ENCODE results near the gene NODAL.
A peak's percentile ranks its signal among the peaks of the same experiment; 100 is the strongest.
"Not testable (repeated sequence)": the region's sequence is repeated elsewhere in the genome, so short reads cannot be mapped to it uniquely, and the experiment has no call there.

The NODAL gene

GRCh38 chr10:70441161-70441894, at the start of gene NODAL:
TSS of gene NODAL (minus strand) at chr10:70441681. CDS start at chr10:70441667, 14 bp downstream.
- Histone ChIP-seq H3K4me3 (peak within 1 kb of the TSS; percentile 41; the same call in 1 of the 2 replicates), H3K36me3 (0 out of 2 replicates have a peak, but pooled peaks cover 3% of the 10 kb centered on the region), H3K9me3 (peaks cover 23% of the 10 kb centered on the region), H3K4me1 (no peaks in the 10 kb centered on the region), H3K27me3 (peaks cover 64% of the 10 kb centered on the region), H4K20me1 (peaks cover 4% of the 10 kb centered on the region; the same call in 1 of the 2 replicates), H3K4me2 (no peak within 1 kb of the TSS), H3K27ac (no peak within 1 kb of the TSS), H3K9ac (no peak within 1 kb of the TSS)
- no peak for TF ChIP-seq Cebpa-rat (IDR thresholded peaks at IDR 0.05)

- Histone ChIP-seq H3K27ac (peak overlapping the region; percentile 72), H4K20me1 (peaks cover 45% of the 10 kb centered on the region), H3K4me1 (peaks cover 89% of the 10 kb centered on the region), H3K9me3 (no peaks in the 10 kb centered on the region), H3K27me3 (no peaks in the 10 kb centered on the region), H3K9ac (peak overlapping the region; percentile 22; the same call in 1 of the 2 replicates), H3K36me3 (peaks cover 29% of the 10 kb centered on the region), H3K4me2 (peak overlapping the region; percentile 76), H3K4me3 (no peak overlapping the region)
- TF ChIP-seq Cebpa-rat (IDR thresholded peaks at IDR 0.05) = no peak; the same call in 1 of the 2 replicates
Observed at GRCh38 chr10:70490142-70490541, 48.7 kb upstream of the NODAL start.

DNA sequence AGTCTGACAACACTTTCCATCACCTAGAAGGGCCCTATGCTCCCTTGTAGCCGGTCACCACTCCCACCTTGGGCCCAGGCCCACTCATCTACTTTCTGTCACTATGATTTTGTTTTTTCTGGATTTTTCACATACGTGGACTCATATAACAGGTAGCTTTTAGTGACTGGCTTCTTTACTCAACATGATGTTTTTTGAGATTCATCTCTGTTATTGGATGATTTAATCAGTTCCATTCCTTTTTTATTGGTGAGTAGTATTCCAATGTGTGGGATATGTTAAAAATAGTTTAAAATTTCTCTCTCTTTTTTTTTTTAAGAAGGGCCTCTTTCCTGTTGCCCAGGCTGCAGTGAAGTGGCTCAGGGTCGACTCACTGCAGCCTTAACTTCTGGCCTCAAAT, 46.3 kb upstream of the NODAL start:
- no peak overlapping the region for H3K27ac ChIP-seq
- peaks cover 81% of the 10 kb centered on the region for H3K4me1 ChIP-seq
- H4K20me1 ChIP-seq = peaks cover 57% of the 10 kb centered on the region
- no peak overlapping the region for H3K4me3 ChIP-seq
- peaks cover 44% of the 10 kb centered on the region for H3K36me3 ChIP-seq
- no peaks in the 10 kb centered on the region for H3K27me3 ChIP-seq
- no peaks in the 10 kb centered on the region for H3K9me3 ChIP-seq
- no peak for TF ChIP-seq Cebpa-rat (IDR thresholded peaks at IDR 0.05)
- H3K4me2 ChIP-seq = no peak overlapping the region
- no peak overlapping the region for H3K9ac ChIP-seq

GRCh38 chr10:70483872-70484271, 42.4 kb upstream of the NODAL start:
- not testable (repeated sequence) for H3K4me3 ChIP-seq, H3K9ac ChIP-seq, H3K27ac ChIP-seq, H3K27me3 ChIP-seq, H3K9me3 ChIP-seq
- peaks cover 52% of the 10 kb centered on the region for H3K36me3 ChIP-seq
- H3K4me1 ChIP-seq = peaks cover 79% of the 10 kb centered on the region
- peak overlapping the region; percentile 81 for H3K4me2 ChIP-seq
- peaks cover 58% of the 10 kb centered on the region for H4K20me1 ChIP-seq

GRCh38 chr10:70482982-70483760, 41.7 kb upstream of the NODAL start:
- no peak for TF ChIP-seq Cebpa-rat (IDR thresholded peaks at IDR 0.05)
- H3K4me1 ChIP-seq = peaks cover 74% of the 10 kb centered on the region
- peak overlapping the region; percentile 39; the same call in 1 of the 2 replicates for H3K4me3 ChIP-seq
- no peaks in the 10 kb centered on the region for H3K27me3 ChIP-seq
- H3K4me2 ChIP-seq = peak overlapping the region; percentile 81
- peak overlapping the region; percentile 64 for H3K9ac ChIP-seq
- peaks cover 52% of the 10 kb centered on the region for H3K36me3 ChIP-seq
- H3K27ac ChIP-seq = peak overlapping the region; percentile 87
- no peaks in the 10 kb centered on the region for H3K9me3 ChIP-seq
- peaks cover 53% of the 10 kb centered on the region for H4K20me1 ChIP-seq

DNA sequence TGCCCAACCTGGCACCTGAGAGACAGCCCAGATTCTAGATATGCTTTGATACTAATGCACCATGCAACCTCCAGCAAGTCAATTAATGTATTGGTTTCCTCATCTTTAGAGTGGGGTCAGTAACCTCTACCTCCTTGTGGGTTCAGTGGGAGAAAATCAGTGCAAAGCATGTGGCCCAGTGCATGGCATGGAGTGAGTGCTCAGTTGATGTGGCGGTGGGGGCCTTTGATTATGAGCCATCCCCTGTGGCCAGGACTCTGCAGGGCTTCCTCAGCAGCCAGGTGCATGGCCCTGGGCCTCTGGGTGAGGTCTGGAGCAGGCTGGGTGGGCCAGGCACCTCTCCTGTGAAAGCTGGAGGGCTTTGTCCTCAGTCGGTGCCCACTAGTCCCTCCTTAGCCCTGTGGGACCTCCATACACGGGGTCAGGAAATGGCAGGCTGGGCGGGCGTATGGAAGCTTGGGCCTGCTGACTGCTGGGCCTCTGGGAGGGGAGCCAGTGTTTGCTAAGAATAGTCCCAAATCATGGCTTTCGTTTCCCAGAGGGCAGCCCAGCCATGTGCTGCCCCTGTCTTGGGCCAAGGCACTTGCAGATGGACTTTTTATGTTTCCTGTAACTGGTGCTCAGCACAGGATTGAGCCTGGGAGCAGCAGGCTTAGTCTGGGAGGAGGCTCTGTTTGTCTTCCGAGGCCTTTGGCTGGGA, 40.5 kb upstream of the NODAL start:
- H3K4me1 ChIP-seq = peaks cover 82% of the 10 kb centered on the region
- H3K9ac ChIP-seq = peak overlapping the region; percentile 91
- peak overlapping the region; percentile 82 for H3K4me3 ChIP-seq
- H4K20me1 ChIP-seq = peaks cover 53% of the 10 kb centered on the region
- H3K4me2 ChIP-seq = peak overlapping the region; percentile 81
- peaks cover 42% of the 10 kb centered on the region for H3K36me3 ChIP-seq
- H3K9me3 ChIP-seq = no peaks in the 10 kb centered on the region
- H3K27me3 ChIP-seq = no peaks in the 10 kb centered on the region
- TF ChIP-seq Cebpa-rat (IDR thresholded peaks at IDR 0.05) = no peak
- peak overlapping the region; percentile 87 for H3K27ac ChIP-seq

- H3K27me3 ChIP-seq = no peaks in the 10 kb centered on the region
- H4K20me1 ChIP-seq = peaks cover 46% of the 10 kb centered on the region
- H3K9me3 ChIP-seq = no peaks in the 10 kb centered on the region
- peak overlapping the region; percentile 91 for H3K9ac ChIP-seq
- peaks cover 83% of the 10 kb centered on the region for H3K4me1 ChIP-seq
- H3K36me3 ChIP-seq = peaks cover 33% of the 10 kb centered on the region
- no peak for TF ChIP-seq Cebpa-rat (IDR thresholded peaks at IDR 0.05)
- peak overlapping the region; percentile 87 for H3K27ac ChIP-seq
- H3K4me2 ChIP-seq = peak overlapping the region; percentile 81
- H3K4me3 ChIP-seq = peak overlapping the region; percentile 82; the same call in 1 of the 2 replicates
Observed at GRCh38 chr10:70481105-70481504, 39.6 kb upstream of the NODAL start.

DNA sequence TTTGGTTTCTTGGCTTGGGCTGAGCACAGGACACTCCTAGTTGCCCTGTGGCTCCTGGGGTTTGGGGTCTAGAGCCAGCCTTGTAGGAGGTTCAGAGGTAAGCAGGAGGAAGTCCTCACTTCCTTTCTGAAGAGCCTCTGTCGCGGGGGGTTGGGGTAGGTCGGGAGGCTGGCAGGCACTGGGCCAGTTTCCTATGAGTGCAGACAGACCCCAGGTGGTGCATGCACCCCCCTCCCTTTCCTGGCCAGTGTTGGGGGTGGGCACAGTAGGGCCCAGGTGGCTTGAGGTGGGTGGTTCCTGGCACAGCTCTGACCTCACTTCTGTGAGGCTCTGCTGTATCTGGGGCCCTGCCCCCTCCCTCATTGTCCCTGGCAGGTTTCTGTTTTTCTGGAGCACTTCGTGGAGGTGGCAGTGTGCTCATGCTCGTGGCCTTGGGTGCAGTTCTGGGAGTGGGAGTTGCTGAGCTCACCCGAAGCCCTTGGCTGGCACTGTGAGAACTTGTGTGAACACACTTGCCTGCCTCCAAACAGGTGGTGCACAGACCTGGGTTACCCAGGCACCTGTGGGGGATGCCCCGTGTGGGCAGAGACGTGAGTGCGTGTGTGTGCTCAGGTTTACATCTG, 38.9 kb upstream of the NODAL start:
- Histone ChIP-seq H3K9me3 (no peaks in the 10 kb centered on the region), H3K27ac (peak overlapping the region; percentile 87), H3K4me3 (peak overlapping the region; percentile 82), H3K4me2 (peak overlapping the region; percentile 81), H3K27me3 (no peaks in the 10 kb centered on the region), H4K20me1 (peaks cover 42% of the 10 kb centered on the region), H3K4me1 (peaks cover 83% of the 10 kb centered on the region), H3K9ac (peak overlapping the region; percentile 91), H3K36me3 (peaks cover 25% of the 10 kb centered on the region)
- TF ChIP-seq Cebpa-rat (IDR thresholded peaks at IDR 0.05) = no peak

DNA sequence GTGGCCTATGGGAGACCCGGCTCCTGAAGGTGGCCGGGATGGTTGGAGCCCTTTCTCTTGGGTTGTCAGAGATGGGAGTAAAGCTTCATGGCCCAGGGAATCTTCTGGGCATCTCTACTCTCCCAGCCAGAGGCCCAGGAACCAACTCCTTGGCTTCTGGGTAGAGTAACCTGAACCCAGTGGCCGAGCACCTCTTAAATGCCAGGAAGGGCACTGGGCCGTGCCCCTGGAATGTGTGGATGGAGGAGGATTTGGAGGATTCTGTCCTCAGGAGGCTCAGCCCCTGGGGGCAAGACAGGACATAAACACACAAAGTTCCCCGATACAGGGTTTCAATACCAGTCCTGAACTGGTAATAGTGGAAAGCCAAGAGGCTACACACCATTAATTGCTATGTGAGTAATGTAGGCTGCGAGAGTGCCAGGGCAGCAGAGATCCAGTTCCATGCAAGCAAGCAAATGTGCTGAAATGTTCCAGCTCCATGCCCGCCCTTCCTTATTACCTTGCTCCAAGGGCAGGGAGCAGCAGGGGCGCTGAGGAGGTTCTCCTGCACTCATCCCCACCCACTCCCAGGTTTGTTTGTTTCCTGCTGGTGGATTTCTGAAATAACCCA, 38.3 kb upstream of the NODAL start:
- peaks cover 42% of the 10 kb centered on the region for H4K20me1 ChIP-seq
- peak overlapping the region; percentile 91 for H3K9ac ChIP-seq
- peaks cover 88% of the 10 kb centered on the region for H3K4me1 ChIP-seq
- peak overlapping the region; percentile 82 for H3K4me3 ChIP-seq
- H3K27me3 ChIP-seq = no peaks in the 10 kb centered on the region
- peaks cover 20% of the 10 kb centered on the region for H3K36me3 ChIP-seq
- H3K9me3 ChIP-seq = no peaks in the 10 kb centered on the region
- H3K27ac ChIP-seq = peak overlapping the region; percentile 87
- no peak for TF ChIP-seq Cebpa-rat (IDR thresholded peaks at IDR 0.05)
- H3K4me2 ChIP-seq = peak overlapping the region; percentile 81
